ENCODE data around the gene FSHR. TPM values are rescaled to one million over a fixed set of nuclear protein-coding genes. Genes with fewer than 3 reads are reported as not detected.

The FSHR gene
- total RNA-seq, 1 experiment from 2014 or later = not detected

GRCh38 chr2:49033394-49034185, 120.7 kb downstream of the FSHR start:
- no peak for DNase-seq (ENCODE audit: low read depth)

- no peak for DNase-seq (ENCODE audit: low read depth)
These were observed 121.4 kb downstream of the FSHR start for GRCh38 chr2:49032936-49033335.

- no peak for DNase-seq (ENCODE audit: low read depth)
These were observed 122.2 kb downstream of the FSHR start for GRCh38 chr2:49032126-49032525.

GRCh38 chr2:49029406-49029805, 124.9 kb downstream of the FSHR start:
- DNase-seq (ENCODE audit: low read depth) = no peak

GRCh38 chr2:49028101-49028500, 126.2 kb downstream of the FSHR start:
- no peak for DNase-seq (ENCODE audit: low read depth)

- no peak for DNase-seq (ENCODE audit: low read depth)
These were observed 127.6 kb downstream of the FSHR start for GRCh38 chr2:49026706-49027105.

GRCh38 chr2:49021271-49021670, 133.0 kb downstream of the FSHR start:
- no peak for DNase-seq (ENCODE audit: low read depth)

- no peak for DNase-seq (ENCODE audit: low read depth)
These were observed 149.1 kb downstream of the FSHR start for GRCh38 chr2:49005261-49005660.

GRCh38 chr2:49004036-49004626, 150.2 kb downstream of the FSHR start:
- no peak for DNase-seq (ENCODE audit: low read depth)

DNA sequence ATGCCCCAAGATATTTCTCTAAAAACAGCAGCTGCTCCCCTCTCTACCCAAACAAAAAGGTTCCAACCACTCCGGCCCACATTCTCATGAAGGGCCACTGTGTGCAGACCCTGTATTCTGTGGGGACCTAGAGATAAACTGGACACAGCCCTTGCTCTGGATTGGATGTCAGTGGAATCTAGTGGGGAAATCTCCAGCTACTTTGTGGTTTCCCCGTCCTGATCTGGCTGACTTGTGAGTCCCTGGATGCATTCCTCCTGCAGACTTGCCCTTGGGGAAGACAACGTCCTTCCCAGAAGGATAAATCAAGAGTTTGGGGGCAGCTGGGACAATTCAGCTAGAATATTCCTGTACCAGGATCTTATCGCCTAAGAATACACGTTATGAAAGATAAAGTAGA, 151.1 kb downstream of the FSHR start:
- DNase-seq (ENCODE audit: low read depth) = no peak

GRCh38 chr2:49002750-49003149, 151.6 kb downstream of the FSHR start:
- no peak for DNase-seq (ENCODE audit: low read depth)

GRCh38 chr2:49000695-49001094, 153.6 kb downstream of the FSHR start:
- no peak for DNase-seq (ENCODE audit: low read depth)

DNA sequence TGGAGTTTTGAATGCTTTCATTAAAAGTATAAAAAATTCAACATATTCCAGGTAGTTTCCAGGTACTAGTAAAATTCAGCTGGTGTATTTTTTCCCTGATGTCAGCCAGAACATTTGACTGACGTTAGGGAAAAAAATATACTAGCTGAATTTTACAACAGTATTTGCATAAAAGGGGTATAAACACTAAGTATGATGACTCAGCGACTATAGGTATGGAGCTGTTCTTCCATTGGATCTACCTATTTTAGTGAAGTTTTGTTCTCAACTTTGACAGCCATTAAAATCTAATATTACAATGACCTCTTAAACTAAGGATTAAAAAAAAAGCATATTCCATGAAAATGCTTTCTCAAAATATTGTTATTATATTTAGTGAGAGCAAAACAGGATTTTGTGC, 155.9 kb downstream of the FSHR start:
- no peak for DNase-seq (ENCODE audit: low read depth)

DNA sequence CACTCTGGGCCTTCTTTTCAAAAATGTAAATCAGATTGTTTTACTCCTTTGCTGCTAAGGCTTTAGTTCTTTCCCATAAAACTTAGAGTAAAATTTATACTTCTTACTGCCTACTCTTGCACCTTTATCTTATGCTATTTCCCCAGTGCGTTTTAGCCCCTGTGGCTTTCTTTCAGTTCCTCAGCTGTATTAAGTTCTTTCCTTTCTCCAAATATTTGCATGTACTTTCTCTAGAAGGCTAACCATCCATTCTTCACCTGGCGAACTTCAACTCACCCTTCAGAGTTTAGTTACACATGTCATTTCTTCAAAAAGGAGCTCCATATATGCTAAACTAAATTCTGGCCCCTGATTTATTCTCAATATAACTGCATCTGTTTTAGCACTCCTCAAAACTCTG, 160.7 kb downstream of the FSHR start:
- no peak for DNase-seq (ENCODE audit: low read depth)

- DNase-seq (ENCODE audit: low read depth) = no peak
These were observed 162.7 kb downstream of the FSHR start for GRCh38 chr2:48991415-48992131.

DNA sequence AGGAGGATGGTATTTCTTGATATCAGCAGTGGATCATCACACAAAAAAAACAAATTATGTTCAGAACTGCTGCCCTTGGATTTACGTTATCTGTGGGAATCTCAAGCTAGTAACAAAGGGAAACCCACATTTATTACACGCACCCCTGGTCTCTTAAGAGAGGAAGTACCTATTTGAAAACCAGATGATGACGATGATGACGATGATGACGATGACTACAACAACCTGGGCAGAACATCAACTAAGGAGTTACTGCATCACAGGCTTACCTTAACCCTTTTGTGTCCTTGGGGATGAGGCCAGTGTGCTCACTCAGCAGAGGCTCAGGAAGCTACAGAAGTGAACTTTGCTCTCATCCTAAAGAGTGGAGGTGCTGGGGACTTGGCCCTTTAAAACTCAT, 169.4 kb downstream of the FSHR start:
- DNase-seq (ENCODE audit: low read depth) = no peak

DNA sequence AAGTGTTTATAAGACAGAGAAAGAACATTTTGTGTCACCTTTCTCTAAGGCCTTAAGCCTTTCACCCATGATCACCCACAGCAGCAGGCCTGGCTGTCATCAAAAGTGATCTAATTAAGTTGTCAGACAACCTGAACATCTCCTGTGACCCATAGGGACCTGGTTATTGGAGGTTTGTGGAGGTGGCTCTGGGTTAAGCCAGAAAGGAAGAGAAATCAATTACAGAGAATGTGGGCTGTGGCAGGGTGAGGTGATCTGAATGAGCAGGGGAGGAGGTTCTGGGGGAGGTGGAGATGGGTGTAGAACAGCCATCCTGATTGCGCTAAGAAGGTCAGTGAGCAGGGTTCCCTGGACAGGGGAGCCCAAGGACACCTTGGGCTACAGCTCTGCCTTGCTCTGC, 170.8 kb downstream of the FSHR start:
- DNase-seq (ENCODE audit: low read depth) = no peak

DNA sequence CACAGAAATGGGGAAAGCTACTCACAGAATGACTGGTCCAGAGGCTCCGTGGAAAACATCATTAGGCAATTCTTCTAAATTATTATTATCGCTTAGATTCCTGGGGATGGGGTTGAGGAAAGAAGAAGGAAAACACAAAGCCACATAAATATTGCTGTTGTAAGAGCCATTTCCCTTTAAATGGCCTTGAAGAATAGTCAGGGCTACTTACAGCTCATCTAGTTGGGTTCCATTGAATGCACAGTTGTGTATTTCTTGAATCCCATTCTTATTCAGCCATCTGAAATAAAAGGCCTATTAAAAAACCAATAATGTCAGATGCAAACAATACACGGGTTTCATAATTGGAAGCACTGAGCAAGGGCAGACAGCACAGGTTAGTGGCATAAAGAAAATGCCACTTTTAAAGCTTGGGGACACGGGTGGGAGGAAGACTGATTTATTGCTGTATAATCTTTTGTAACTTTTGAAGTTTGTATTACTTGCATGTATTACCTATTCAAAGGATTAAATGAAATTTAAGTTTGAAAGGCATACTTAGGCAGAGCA, 171.4 kb downstream of the FSHR start:
- no peak for DNase-seq (ENCODE audit: low read depth)

DNA sequence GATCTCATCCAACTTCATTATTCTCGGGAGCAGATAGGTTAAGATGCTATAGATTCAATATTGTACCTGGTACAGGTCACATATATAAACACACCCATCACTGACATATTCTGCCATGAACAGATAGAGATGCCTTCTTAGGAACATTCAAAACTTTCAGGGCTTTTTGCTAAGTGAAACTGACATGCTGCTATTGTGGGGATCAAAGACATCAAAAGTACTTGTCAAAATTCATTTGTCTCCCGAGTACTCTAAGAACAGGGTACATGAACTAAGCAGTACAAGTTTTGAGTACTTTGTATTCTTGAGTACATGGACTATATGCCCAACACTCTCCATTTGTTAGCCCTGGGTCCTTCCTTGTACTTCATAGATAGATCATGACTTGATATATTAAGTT, 173.5 kb downstream of the FSHR start:
- no peak for DNase-seq (ENCODE audit: low read depth)

DNA sequence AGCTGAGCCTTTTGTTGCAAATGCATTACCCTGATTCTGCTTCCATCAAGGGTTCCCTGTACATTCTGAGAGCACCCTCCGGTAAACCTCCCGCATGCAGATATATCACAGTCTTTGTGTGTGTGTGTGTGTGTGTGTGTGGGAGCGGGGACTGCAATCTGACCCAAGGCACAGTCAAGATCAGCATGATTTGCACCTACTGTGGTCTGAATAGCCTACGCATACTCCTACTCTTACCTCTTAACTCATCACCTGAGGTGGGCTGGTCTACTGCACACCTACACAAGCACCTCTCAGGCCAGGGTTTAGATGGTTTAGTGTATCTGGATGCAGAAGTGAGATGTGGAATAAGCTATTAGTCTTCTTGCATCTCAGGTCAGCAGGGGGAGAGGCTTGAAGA, 174.6 kb downstream of the FSHR start:
- no peak for DNase-seq (ENCODE audit: low read depth)

DNA sequence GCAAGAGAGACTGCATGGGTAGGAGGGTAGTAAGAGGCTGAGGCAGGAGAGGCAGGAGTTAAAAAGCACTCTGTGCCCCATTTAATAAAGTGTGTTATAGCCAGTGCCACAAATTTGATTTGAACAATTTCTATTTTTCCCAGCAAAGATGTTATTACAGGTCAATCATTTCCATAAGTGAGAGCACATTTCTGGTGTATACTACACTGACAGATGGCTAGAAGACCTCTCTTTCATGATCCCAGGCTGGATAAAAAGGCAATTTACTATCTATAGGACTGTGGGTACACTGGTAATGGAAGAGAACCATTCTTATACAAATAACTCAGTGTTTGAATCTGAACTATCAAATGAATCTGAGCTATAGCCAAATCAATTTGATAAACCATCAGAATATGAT, 176.2 kb downstream of the FSHR start:
- DNase-seq (ENCODE audit: low read depth) = no peak

GRCh38 chr2:48971801-48972200, 182.5 kb downstream of the FSHR start:
- no peak for DNase-seq (ENCODE audit: low read depth)

GRCh38 chr2:48968011-48968410, 186.3 kb downstream of the FSHR start:
- DNase-seq (ENCODE audit: low read depth) = no peak
